Psoas muscle (tissue), 8 donors: Measurements from ENCODE around the gene C12orf57. TPM values are rescaled to one million over a fixed set of nuclear protein-coding genes. Genes with fewer than 3 reads are reported as not detected.

ENCODE experiments used
- ATAC-seq, 4 donors: fragments of 200-7000 bp; cut with Tn5 transposase; one replicate each; pipeline ENCODE4 v1.9.1; 2020; ENCODE audit warnings: moderate library complexity in 3 of 4, mild to moderate bottlenecking in 2 of 4
- DNase-seq, 2 donors: peaks; one replicate each; pipeline ENCODE4 v3.0.0-alpha.2; 2020
- H3K27ac ChIP-seq: fragments of 200-600 bp; one replicate; pipeline ENCODE4 v1.8.0; 2022
- H3K27me3 ChIP-seq, 3 donors: fragments of 200-600 bp in 1 of 3; one replicate each; pipeline versions ENCODE4 v1.6.1 to v1.8.0; 2013 to 2022; ENCODE audit warnings: low read length in 2 of 3, mild to moderate bottlenecking in 2 of 3, moderate library complexity in 1 of 3; ENCODE audit not compliant: insufficient read depth in 3 of 3
- H3K36me3 ChIP-seq, 2 donors: fragments of 200-600 bp in 1 of 2; one replicate each; pipeline versions ENCODE4 v1.6.1 to v1.8.0; 2013 to 2022; ENCODE audit warnings: low read depth in 1 of 2, mild to moderate bottlenecking in 1 of 2, moderate library complexity in 1 of 2; ENCODE audit not compliant: insufficient read depth in 1 of 2
- H3K4me1 ChIP-seq: fragments of 200-600 bp; one replicate; pipeline ENCODE4 v1.8.0; 2022
- H3K4me3 ChIP-seq: fragments of 200-600 bp; one replicate; pipeline ENCODE4 v1.8.0; 2022; ENCODE audit warnings: mild to moderate bottlenecking
- H3K9me3 ChIP-seq: fragments of 200-600 bp; one replicate; pipeline ENCODE4 v1.8.0; 2022
- WGBS, 3 donors: extraction: QIAGEN DNeasy Blood & Tissue Kit; methylation state at CpG; one replicate each; pipeline versions ENCODE4 v1.1.6 to v1.1.7; 2013; 5-methylcytosine and 5-hydroxymethylcytosine counted together
- intact Hi-C, 2 donors: fragments of 100-400 bp; cut with DNase I; formaldehyde crosslinking; loops; one replicate each; pipeline versions ENCODE4 v1.11.0 to v1.14.2; 2022
- polyA plus RNA-seq, 3 donors: library from polyadenylated mRNA; stranded (reverse); fragments of 200-250 nt; gene quantifications; one replicate each; pipeline ENCODE4 v1.2.3, GENCODE V29; 2013
- total RNA-seq, 4 donors: library from RNA; stranded (reverse); fragmentation: NEBNext Ultra II Directional in 2 of 4; extraction: Animal tissue kit (Norgen Biotek cat#: 25700) in 2 of 4; gene quantifications; one replicate each; pipeline versions ENCODE4 v1.2.1 to v1.2.4, GENCODE V29; 2021 to 2023
- TF ChIP-seq, protein P1 (sequence below): fragments of 200-600 bp; IDR thresholded peaks from one replicate; pipeline ENCODE4 v1.8.0; 2022; ENCODE audit warnings: antibody characterized with exemption
- donor health status: healthy with polysubstance abuse.
- donor health status: DM: no; HTN: no; CAD: no; lungs with moderate emphysema.
- donor health status: Bipolar disorder and iron deficiency.
- donor health status: healthy.
- donor health status: DM: yes; HTN: yes; CAD: no.
- donor health status: DM: no; HTN: no; CAD: no.
- donor health status: DM: no; HTN: no; CAD: no.
- donor health status: DM: yes; HTN: yes; CAD: no.

C12orf57 gene
- total and polyA plus RNA-seq, 7 donors, result 80.4 to 269 (median 110) TPM

DNA sequence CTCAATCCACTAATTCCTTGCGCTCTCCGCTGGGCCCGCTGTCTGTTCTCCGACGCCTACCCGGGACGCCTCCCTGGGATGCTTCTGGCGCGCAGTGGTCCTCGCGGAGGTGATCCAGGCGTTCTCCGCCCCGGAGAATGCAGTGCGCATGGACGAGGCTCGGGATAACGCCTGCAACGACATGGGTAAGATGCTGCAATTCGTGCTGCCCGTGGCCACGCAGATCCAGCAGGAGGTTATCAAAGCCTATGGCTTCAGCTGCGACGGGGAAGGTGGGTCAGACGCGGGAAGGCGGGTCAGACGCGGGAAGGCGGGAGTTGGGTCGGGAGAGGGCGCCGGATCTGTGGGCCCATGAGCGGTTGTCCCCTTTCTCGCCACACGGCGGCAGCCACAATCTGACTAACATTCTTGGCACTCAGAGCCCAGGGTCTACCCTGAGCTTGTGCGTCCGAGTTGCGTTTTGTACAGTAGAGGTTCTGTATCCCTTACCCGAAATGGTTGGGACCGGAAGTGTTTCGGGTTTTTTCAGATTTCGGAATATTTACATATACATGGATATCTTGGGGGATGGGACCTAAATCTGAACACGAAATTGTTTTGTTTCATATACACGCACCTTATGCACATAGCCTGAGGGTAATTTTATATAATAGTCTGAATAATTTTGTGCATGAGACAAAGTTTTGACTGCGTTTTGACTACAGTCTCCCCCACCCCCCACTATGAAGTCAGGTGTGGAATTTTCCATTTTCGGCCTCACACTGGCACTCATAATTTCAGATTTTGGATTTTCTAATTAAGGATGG is 762 bp downstream of the C12orf57 start:
- 3% methylated on average over 46 to 48 of the region's 48 CpGs for WGBS, 3 donors
- ATAC-seq (peak; percentile 78 to 83 (median 80)), DNase-seq (peak; percentile 93 to 97)
- intact Hi-C loops, result loop anchor here (1.0 to 5.0 kb wide), 8 partner anchors 16 to 170 kb away; partner anchors contain the start of genes C1R (in 1 of the 2), C1RL (in 1 of the 2), EMG1 (in 1 of the 2) and LPCAT3 (in 1 of the 2)
- TF ChIP-seq, protein P1, sequence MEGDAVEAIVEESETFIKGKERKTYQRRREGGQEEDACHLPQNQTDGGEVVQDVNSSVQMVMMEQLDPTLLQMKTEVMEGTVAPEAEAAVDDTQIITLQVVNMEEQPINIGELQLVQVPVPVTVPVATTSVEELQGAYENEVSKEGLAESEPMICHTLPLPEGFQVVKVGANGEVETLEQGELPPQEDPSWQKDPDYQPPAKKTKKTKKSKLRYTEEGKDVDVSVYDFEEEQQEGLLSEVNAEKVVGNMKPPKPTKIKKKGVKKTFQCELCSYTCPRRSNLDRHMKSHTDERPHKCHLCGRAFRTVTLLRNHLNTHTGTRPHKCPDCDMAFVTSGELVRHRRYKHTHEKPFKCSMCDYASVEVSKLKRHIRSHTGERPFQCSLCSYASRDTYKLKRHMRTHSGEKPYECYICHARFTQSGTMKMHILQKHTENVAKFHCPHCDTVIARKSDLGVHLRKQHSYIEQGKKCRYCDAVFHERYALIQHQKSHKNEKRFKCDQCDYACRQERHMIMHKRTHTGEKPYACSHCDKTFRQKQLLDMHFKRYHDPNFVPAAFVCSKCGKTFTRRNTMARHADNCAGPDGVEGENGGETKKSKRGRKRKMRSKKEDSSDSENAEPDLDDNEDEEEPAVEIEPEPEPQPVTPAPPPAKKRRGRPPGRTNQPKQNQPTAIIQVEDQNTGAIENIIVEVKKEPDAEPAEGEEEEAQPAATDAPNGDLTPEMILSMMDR, result peak; percentile 84
- Histone ChIP-seq H3K27me3 (no peaks in the 10 kb centered on the region), H3K9me3 (no peaks in the 10 kb centered on the region), H3K4me3 (peak overlapping the region; percentile 75), H3K27ac (peak overlapping the region; percentile 95), H3K4me1 (peaks cover 22% of the 10 kb centered on the region), H3K36me3 (peaks cover 0 to 40% of the 10 kb centered on the region in 2 donors)

DNA sequence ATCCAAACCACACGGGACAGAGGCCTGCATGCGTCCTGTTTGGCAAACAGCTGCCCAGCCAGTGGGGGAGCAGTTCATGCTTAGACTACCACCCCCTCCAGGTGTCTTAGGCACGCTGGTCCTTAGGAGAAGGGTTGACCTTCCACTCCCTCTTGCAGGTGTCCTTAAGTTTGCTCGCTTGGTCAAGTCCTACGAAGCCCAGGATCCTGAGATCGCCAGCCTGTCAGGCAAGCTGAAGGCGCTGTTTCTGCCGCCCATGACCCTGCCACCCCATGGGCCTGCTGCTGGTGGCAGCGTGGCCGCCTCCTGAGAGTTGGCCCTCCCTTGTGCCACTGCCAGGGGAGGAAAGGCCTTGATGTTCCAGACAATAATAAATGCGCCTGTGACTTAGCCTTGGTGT is 1.8 kb downstream of the C12orf57 start:
- Histone ChIP-seq H3K4me1 (peaks cover 21% of the 10 kb centered on the region), H3K4me3 (no peak overlapping the region), H3K36me3 (peaks cover 0 to 30% of the 10 kb centered on the region in 2 donors), H3K9me3 (no peaks in the 10 kb centered on the region), H3K27me3 (no peaks in the 10 kb centered on the region), H3K27ac (no peak overlapping the region)
- WGBS, 3 donors, result 83 to 90% (median 88%) methylated on average over 11 of the region's 11 CpGs
- intact Hi-C loops, result loop anchor here (2.0 to 5.0 kb wide), 5 partner anchors 15 to 167 kb away; partner anchors contain the start of genes C1R (in 1 of the 2) and LPCAT3 (in 1 of the 2)
- DNase-seq (peak in 1 of 2 donors; percentile 17), ATAC-seq (no peak)
- TF ChIP-seq, protein P1, result no peak

DNA sequence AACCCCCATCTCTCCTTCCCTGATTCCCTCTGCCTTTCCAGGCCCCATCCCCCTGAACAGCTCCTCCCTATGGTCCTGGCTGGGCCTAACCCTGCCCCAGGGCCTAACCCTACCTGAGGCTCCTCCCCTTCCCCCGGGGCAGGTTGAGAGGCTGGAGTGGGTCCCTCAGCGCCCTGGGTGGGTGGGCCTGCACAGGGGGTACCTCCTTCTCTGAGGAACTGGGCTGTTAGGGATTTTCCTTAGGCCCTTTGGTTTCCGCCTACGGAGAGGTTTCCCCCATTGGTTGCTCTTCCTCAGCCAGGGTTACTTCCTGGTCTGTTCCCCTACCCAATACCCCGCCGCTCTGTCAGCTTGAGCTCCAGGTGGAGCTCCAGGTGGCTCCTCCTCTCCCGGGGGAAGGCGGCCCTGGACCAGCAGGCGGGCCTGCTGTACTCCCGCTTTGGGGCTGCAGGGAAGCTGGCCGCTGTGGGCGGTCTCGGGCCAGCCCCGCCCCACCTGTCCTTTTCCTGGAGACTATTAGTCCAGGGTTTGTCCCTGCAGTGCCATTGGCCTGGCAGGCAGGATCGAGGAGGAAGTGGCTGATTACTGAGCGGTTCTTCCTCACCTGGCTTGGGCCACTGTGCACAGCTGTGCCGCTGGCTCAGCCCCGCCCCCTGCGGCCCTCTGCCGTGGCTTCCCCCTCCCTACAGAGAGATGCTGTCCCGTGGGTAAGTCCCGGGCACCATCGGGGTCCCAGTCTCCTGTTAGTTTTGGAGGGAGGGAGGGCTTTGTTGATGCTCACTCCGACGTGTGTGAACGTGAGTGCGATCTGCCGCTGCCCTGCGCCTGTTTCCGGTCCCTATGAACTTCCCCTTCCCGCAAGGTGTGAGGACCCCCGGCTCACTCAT is 2.5 kb downstream of the C12orf57 start:
- intact Hi-C loops, result loop anchor here (5.0 kb wide), 3 partner anchors 96 to 166 kb away; partner anchors contain the start of gene C1R (in 1 of the 2)
- Histone ChIP-seq H3K27me3 (no peaks in the 10 kb centered on the region), H3K27ac (peak overlapping the region; percentile 17), H3K4me3 (peak overlapping the region; percentile 34), H3K9me3 (no peaks in the 10 kb centered on the region), H3K36me3 (peaks cover 0 to 26% of the 10 kb centered on the region in 2 donors), H3K4me1 (peaks cover 21% of the 10 kb centered on the region)
- no peak for ATAC-seq
- DNase-seq, result peak; percentile 43 to 67
- TF ChIP-seq, protein P1, result no peak
- 43 to 56% (median 45%) methylated on average over 30 to 32 of the region's 32 CpGs for whole genome bisulfite sequencing, 3 donors

DNA sequence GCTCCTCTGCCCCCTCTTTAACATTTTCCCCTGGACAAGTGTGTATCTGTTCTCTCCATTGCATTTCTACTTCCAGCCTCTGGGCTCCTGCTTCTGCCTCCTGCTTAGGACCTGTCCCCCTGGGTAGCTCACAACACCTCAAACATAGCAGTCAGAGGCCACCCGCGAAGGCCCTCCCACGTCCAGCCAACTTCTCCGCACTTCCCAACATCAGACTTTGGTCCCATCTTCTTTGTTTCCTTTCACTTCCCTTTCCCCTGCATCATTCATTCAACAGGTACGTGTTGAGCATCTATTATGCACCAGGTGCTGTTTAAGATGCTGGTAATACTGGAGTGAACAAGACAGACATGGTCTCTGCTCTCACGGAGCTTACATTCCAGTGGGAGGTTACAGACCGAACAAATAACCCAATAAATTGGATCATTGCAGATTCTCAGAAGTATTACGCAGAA is 3.1 kb downstream of the C12orf57 start:
- TF ChIP-seq, protein P1, result no peak
- Histone ChIP-seq H3K4me3 (no peak overlapping the region), H3K36me3 (peaks cover 0 to 20% of the 10 kb centered on the region in 2 donors), H3K27ac (no peak overlapping the region), H3K9me3 (no peaks in the 10 kb centered on the region), H3K4me1 (peaks cover 21% of the 10 kb centered on the region), H3K27me3 (no peaks in the 10 kb centered on the region)
- ATAC-seq, result no peak
- intact Hi-C loops, result loop anchor here (5.0 kb wide), 3 partner anchors 95 to 165 kb away; partner anchors contain the start of gene C1R (in 1 of the 2)
- DNase-seq, result peak in 1 of 2 donors; percentile 35
- 71 to 80% (median 77%) methylated on average over 8 of the region's 8 CpGs for WGBS, 3 donors
